Midbrain (tissue), 1 donor: Measurements from ENCODE around the gene CD7.

Source experiments
- DNase-seq: peaks from one replicate; lab custom pipeline; 2025; lab: John Stamatoyannopoulos, UW

The CD7 gene

DNA sequence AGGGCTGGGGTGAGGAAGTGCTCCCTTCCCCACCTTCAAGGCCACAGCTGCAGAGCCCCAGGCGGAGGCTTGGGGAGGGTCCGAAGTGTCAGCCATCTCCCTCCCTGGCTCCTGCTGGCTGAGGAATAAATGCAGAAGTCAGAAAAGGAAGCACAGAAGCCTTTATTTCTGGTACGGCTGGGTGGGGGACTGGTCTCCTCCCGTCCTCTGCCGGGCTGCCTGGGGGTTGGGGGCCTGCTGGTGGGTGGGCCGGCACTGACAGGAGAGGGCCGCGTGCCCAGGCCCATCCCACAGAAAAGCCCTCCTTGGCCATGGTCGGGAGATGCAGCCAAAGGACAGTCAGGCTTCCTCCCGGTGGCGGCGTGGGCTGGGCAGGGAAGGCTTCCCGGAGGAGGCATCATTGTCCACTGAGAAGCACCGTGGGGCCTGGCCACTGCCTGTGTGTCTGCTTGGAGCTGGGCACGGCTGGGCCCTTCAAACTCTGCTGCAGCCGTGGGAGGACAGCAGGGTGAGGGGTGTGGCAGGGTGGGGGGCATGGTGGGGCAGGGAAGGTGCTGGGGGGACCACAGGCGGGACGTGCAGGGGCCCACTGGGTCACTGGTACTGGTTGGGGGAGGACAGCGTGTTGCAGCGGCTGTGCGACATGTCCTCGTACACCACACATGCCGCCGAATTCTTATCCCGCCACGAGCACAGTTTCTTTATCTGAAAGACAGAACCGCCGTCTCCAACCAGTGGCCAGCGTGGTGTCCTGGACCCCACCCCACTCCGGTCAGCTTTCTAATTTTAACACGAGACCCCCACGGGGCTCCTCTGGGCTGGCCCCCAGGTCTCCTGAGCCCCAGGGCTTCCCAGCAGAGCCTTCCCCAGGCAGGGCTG lies 2.4 kb downstream of the CD7 start:
- no peak for DNase-seq

DNA sequence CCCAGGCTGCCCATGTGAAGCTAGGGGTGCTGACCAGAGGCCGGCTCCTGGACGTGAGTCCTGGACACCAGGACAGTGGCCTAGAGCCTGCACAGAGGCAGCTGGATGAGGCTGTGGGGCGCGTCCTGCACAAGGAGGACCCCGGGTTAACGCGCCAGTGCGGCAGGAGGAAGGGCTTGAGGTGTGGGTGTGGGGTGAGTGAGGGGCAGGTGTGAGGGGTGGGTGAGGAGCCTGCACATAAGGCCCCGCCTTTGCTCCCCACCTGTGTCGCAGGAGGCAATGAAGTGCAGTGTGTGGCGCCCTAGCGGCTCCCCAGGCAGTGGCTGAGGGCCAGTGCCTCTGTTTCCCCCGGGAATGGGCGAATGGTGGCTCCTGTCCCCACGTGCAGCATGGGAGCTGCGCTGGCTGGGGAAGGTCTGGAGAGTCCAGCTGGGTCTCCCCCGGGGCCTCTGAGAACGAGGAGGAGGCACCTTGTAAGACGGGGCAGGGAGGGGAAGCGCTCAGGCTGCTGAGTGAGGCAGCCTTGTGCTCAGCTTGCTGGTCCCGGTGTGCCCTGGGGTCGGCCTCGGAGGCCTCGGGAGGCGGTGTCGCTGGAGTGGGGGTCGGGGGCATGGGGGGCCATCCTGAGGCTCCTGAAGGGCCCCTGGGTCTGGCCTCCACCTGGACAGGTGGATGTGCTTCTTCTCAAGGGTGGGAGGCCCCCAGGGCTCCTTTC lies 3.2 kb downstream of the CD7 start:
- no peak for DNase-seq

DNA sequence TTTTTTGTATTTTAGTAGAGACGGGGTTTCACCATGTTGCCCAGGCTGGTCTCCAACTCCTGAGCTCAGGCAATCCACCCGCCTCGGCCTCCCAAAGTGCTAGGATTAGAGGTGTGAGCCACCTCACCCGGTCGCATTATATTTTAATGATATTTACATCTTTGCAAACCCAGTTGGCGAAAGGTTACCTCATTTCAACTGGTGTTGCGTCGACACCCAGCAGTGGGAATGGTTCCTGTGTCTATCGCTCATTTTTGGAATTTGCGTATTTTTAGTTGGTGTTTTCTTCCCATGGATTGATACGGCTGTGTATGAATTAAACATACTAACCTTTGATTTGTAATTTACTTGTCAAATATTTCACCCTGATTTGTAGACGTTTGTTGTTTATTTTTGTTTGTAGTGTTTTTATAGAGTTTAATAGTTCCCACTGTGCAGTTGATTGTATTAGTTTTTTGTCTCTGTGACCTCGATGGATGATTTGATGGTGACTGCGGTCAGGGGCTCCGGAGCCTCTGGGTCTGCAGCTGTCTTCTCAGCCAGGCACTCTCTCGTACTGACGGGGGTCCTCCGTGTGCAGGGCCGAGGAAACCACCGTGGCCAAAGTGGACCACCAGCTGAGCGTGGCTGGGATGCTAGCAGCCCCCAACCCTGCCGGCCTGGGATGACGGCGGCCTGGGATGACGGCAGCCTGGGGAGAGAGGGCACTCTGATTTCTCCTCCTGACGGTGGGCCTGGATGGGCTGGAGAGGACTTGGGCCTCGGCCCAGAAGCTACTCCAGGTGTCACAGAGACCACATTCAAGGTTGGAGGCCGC lies 4.0 kb downstream of the CD7 start:
- no peak for DNase-seq

DNA sequence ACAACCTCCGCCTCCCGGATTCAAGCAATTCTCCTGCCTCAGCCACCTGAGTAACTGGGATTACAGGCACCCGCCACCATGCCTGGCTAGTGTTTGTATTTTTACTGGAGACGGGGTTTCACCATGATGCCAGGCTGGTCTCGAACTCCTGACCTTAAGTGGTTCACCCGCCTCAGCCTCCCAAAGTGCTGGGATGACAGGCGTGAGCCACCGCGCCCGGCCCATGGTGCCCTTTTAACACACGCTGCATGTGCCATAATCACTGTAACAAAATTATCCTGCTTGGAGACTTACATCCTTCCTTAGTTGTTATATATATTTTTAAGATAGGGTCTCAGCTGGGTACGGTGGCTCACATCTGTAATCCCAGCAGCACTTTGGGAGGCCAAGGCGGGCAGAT lies 5.4 kb downstream of the CD7 start:
- no peak for DNase-seq

DNA sequence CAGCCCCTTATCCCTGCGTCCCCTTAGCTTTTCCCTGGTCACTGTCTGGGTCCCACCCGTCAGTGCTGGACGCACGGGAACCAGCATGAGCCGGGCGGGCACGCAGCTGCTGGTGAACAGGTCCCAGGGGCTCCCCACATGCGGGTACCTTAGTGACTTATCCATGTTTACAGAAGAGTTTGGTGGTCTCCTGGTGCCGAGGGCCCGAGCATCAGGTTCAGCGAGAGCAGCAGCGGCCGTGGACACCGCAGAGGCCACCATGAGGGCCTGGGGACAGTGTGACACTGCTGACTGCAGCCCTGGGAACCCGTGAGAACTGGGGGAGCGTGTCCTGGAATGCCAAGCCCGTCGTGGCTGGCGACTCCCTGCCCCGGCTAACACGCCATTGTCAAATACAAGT lies 6.5 kb downstream of the CD7 start:
- DNase-seq = no peak

DNA sequence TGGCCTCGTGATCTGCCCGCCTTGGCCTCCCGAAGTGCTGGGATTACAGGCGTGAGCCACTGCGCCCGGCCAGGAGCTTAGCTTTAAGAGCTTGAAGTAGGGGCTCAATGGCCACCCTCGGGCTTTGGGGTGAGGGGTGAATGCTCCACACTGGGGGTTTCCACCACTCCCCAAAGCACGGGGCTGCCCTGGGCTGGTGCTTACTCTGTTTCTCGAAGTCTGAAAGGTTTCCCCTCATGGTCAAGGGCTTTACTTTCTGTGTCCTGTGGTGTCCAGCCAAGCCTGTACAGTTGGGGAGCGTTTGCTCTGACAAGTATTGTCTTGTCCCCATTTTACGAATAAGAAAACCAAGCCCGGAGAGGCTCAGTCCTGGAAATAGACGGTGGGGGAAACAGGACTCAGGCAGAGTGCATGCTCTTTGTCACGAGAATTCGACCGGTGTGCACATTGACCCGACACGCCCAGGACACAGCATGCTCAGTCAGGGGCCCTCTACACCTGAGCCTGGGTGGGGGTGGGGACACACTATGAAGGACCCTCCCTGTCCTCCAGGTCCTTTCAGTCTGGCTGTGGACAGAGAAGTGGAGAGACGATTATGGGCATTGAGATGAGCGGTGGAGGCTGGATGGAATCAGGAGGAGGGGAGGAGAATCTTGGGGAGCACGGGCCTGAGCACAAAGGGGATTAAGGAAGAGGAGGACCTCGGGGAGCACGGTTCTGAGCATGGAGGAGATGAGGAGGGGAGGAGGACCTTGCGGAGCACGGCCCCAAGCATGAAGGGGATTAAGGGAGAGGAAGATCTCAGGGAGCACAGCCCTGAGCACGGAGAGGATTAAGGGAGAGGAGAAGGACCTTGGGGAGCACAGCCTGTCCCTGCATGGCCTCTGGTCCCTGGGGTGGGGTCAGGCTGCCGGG lies 7.5 kb downstream of the CD7 start:
- DNase-seq = no peak

DNA sequence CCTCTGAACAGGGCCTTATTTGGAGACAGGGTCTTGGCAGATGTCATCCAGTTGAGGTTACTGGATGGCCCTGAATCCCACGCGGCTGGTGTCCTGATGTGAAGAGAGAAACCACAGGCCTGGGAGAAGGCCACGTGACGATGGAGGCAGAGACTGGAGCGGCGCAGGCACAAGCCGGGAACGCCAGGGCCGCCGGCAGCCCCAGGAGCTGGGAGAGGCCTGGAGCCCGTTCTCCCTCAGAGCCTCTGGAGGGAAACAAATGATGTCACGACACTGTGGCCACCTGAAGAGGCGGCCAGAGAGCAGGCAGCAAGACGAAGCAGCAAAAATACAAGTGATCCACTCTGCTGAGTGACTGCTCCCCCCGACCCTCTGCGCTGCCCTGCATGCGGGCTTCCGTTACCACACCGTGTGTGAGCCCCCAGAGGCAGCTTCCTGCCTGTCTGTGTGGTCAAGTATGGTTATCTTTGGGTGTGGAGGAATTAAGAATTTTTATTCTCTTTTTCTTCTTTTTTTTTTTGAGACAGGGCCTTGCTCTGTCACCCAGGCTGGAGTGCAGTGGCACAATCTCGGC lies 11.6 kb downstream of the CD7 start:
- no peak for DNase-seq

DNA sequence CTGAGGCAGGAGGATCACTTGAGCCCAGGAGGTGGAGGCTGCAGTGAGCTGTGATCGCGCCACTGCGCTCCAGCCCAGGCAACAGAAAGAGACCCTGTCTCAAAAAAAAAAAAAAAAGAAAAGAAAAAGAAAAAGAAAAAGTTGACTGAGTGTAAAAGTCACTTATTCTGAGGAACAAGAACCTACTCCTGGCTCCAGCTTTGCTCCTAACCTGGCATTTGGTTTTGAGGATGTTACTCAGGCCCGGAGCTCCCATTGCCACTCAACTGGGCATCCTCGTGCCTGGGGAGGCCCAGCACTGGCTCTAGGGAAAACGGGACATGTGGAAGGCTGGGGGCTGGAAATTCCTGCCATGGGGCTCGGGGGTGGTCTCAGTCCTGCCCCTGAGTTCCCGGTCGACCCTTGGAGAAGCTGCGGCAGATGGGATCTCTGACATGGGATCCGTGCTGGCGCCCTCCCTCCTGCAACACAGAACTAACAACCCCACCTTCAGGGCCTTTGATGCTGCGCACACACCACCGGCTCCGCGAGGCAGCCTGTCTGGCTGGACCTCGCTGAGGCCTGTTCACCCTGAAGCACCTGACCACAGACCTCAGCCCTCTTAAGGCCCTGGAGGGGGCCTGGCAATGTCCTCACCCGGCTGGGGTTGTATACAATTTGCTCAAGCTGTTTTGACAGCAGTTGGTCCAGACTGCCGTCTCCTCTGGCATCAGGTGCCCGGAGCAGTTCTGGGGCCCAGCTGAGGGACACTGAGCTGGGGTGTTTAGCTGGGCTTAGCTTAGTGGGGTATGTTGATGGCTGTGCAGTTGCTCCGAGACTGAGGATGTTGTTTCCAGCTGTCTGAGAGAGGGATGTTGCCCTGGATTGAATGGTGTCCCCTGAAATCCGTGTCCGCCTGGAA lies 12.3 kb downstream of the CD7 start:
- no peak for DNase-seq

DNA sequence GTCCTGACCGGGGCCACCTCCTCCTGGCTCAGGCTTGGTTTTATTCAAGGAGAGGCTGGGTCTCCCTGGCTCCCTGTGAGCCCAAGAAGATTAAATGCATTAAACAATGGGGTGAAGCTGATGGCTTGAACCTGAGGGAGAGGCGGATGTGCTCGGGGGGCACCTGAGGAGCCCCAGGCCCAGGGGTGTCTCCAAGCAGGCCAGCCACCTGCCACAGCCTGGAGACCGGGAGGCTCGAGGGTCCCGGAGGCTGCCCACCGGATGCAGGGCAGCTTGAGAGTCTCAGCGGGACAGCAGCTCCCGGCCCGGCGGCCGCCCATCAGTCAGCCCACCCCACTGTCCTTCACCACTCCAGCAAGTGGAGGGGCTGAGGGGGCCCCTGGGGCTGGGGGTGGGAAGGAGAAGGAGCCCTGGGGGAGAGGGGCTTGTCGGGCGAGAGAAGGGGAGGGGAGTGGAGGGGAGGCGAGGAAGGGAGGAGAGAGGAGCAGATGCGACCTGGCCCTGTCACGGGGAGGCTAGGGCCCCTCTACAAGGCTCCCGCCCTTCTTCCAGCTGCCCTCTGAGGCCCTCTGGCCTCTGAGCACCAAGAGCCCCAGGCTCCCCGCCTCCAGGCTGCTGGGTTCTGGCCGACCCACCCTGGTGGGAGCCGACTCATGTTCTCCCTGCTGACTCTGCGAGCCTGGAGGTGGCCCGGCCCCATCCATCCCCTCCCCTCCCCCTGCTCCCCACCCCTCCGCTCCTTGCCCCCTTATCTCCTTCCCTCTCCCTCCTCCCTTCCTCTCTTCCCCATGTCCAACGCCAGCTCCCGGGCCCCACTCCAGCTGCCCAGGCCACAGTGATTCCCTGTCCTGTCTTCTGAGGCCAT lies 13.2 kb downstream of the CD7 start:
- no peak for DNase-seq

DNA sequence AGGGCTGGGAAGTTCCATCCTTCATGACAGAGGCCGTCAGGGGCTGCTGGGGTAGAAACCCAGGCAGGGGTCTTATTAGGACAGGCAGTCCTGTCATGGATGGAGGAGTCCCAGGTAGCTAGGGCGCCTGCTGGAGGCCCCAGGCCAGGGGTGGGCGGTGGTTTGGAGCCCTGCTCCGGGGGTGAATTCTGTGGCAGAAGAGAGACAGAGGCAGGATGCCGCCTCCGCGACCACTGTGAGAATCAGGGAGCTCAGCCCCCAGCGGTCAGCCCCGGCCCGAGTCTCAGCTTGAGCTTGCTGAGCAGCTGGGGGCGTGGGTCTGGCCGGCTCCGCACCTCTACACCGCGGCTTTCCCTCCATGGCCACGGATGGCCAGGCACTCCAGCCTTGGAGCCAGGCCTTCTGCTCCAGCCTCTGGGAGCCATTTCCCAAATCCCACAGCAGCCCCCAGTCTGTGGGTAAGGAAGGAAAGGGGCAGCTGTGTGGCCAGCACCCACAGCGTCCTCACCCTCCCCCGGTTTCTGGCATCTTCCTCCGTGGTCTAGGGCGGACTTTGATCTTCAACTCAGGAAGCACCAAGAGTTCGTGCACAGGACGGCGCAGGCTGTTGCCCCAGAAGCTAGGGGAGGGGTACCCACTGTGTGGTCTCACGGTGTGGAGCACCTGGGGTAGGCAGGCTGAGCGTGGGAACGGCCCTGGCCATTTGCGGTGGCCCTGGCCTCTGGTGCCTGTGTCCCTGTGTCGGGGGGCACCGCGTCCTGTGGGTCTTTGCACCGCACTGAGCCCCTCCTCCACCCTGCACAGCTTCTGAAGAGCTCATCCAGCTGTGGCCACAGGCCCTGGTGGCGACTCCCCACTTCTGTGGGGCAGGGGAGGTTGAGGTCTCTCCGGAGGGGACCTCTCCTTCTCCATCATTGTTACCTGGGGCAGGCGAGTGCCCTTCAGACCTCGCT lies 14.1 kb downstream of the CD7 start:
- no peak for DNase-seq

DNA sequence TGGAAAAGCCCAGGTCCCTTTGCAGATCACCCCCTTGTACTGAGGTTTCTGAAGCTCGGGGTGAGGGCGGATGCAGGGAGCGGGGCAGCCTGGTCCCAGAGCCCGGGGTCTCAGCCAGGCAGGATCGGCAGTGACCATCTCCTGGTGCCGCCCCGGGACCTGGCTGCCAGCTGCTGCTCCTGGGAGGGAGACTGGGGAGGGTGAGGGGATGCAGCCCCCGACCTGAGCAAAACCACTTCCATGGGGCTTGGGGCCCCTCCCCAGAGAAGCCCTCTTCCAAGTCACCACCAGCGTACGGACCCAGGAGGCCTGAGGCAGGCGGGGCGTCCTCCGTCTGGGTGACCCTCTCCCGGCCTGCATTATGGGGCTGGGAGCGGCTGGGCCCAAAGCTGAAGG lies 14.8 kb downstream of the CD7 start:
- DNase-seq = no peak

DNA sequence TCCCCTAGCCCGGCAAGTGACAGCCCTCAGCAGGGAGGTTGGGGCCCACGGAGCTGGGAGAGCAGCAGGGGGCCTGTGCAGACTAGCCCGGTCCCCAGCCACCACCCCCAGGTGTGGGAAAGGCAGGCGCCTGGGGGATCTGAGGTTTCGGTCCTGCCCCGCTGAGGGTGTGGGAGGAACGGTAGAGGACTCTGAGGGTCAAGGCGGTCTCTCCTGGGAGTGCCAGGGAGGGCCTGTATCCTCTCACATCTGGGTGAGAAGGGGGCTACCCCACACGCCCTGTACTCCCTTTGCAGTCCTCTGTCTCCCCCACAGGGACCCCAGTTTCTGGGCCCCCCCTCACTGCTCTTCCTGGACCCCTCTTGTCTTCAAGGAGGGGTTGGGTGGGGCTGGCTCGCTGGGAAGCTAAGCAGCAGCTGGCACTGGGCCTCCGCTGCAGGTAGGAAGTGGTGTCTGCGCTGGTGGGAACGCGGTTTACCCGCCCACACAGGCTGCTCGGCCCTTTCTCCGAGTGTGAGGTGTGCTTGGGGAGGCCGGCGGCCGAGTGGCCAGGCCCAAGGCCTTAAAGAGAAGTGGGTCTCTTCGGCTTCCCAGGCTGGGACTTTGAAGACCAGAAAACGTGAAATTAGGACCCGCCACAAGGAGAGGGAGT lies 15.4 kb downstream of the CD7 start:
- DNase-seq = no peak

DNA sequence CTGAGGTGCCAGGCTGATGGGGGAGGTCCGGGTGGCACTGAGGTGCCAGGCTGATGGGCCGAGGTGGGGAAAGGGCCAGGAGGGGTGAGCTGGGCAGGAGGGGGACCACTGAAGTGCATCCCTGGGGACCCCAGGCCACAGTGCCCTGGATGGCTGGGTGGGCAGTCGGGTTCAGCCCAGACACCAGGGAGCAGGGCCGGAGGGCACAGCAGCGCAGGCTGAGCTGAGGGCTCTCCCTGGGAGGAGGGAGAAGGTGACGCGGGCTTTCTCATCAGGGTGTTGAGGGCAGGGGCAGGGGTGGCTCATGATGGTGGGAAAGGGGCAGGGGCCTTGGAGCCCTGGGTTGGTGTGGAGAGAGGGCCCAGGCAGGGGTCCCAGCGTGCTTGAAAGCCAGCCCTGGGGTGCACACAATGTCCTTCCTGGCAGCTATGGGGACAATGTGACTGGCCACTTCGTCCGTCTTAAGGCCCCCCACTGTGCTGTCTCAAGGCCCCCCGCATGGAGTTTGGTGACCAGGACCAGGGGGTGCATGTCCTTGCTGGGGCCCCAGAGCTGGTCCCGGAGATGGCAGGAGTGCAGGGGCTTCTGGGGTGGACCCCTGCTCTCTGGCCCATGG lies 16.0 kb downstream of the CD7 start:
- no peak for DNase-seq

DNA sequence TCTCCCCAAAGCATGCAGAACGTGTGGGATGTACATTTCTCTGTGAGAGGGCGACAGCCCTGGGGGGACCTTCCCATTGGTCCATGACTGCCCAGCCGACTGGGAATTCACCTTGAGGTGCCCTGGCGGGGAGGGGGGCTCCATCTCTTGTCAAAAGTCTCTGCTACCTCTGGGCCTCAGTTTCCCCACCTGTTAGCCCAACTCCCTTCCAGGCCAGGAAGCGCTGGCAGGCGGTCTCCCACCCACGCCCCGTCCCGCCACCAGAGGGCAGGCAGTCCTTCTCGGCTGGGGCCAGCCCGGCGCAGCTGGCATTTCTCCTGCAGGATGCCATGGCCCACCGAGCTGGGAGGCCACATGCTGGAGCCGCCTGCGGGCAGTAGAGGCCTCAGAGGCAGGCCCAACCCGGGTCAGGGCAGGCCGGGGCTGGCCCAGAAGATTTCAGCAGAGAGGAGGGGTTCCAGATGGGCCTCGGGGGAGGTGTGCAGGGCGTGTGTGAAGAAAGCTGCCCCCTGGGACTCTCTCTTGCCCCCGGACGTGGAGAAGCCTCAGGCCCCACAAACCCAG lies 16.6 kb downstream of the CD7 start:
- DNase-seq = peak; percentile 38

DNA sequence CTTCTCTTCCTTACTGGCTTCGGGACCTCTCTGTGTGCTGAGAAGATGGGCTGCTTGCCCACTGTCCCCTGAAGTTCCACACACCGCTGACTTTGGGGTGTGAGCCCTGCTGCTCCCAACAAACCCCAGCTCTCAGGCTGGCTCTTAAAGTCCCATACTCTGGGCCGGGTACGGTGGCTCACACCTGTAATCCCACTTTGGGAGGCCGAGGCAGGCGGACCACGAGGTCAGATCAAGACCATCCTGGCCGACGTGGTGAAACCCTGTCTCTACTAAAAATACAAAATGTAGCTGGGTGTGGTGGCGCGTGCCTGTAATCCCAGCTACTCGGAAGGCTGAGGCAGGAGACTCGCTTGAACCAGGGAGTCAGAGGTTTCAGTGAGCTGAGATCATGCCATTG lies 17.2 kb downstream of the CD7 start:
- DNase-seq = no peak

DNA sequence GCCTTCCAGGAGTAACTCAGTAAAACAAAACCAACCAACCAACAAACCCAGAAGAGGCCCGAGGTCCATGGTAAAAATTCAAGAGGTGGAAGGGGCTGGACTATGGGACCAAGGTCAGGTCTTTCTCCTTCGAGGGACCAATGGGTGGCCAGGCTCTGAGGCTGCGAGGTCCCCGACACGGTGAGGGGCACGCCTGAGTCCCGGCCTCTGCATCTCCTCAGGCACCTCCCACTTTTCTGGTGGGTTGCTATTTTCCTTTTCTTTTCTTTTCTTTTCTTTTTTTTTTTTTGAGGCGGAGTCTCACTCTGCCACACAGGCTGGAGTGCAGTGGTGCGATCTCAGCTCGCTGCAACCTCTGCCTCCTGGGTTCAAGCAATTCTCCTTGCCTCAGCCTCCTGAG lies 18.0 kb downstream of the CD7 start:
- DNase-seq = no peak
